Glutamatergic neuron (in vitro differentiated cells): Measurements from ENCODE around the gene TEKT5. TPM values are rescaled to one million over a fixed set of nuclear protein-coding genes. Genes with fewer than 3 reads are reported as not detected.
"Not testable (repeated sequence)": the region's sequence is repeated elsewhere in the genome, so short reads cannot be mapped to it uniquely, and the experiment has no call there.

Source experiments
- DNase-seq: peaks from one replicate; pipeline ENCODE4 v3.0.0; 2022
- H3K27ac Mint-ChIP-seq: one replicate; pipeline ENCODE4 v1.8.0; 2020; ENCODE audit warnings: mild to moderate bottlenecking, mixed read lengths, inconsistent platforms; ENCODE audit not compliant: unreplicated experiment
- H3K27me3 Mint-ChIP-seq: one replicate; pipeline ENCODE4 v1.8.0; 2020; ENCODE audit warnings: mild to moderate bottlenecking, moderate library complexity, mixed read lengths, inconsistent platforms; ENCODE audit not compliant: unreplicated experiment
- H3K36me3 Mint-ChIP-seq: one replicate; pipeline ENCODE4 v1.8.0; 2020; ENCODE audit warnings: mild to moderate bottlenecking, mixed read lengths, inconsistent platforms; ENCODE audit not compliant: unreplicated experiment
- H3K4me1 Mint-ChIP-seq: one replicate; pipeline ENCODE4 v1.8.0; 2020; ENCODE audit warnings: mild to moderate bottlenecking, low read depth, mixed read lengths, inconsistent platforms; ENCODE audit not compliant: unreplicated experiment
- H3K4me3 Mint-ChIP-seq: one replicate; pipeline ENCODE4 v1.8.0; 2020; ENCODE audit warnings: mild to moderate bottlenecking, mixed read lengths, inconsistent platforms; ENCODE audit not compliant: unreplicated experiment
- H3K9me3 Mint-ChIP-seq: one replicate; pipeline ENCODE4 v1.8.0; 2020; ENCODE audit warnings: mild to moderate bottlenecking, moderate library complexity, mixed read lengths, inconsistent platforms; ENCODE audit not compliant: unreplicated experiment
- total RNA-seq: library from RNA; stranded (reverse); fragmentation: NEBNext Ultra II Directional; extraction: Animal tissue kit (Norgen Biotek cat#: 25700); gene quantifications from one replicate; pipeline ENCODE4 v1.2.1, GENCODE V29; 2021; ENCODE audit not compliant: unreplicated experiment
- TF ChIP-seq, protein P1 (sequence below): fragments of 200-600 bp; sonication (generic); IDR thresholded peaks from one replicate; pipeline ENCODE4 v1.5.0; 2021; ENCODE audit not compliant: partially characterized antibody, unreplicated experiment

TEKT5 gene
- total RNA-seq, 1 donor from 2014 or later = not detected

DNA sequence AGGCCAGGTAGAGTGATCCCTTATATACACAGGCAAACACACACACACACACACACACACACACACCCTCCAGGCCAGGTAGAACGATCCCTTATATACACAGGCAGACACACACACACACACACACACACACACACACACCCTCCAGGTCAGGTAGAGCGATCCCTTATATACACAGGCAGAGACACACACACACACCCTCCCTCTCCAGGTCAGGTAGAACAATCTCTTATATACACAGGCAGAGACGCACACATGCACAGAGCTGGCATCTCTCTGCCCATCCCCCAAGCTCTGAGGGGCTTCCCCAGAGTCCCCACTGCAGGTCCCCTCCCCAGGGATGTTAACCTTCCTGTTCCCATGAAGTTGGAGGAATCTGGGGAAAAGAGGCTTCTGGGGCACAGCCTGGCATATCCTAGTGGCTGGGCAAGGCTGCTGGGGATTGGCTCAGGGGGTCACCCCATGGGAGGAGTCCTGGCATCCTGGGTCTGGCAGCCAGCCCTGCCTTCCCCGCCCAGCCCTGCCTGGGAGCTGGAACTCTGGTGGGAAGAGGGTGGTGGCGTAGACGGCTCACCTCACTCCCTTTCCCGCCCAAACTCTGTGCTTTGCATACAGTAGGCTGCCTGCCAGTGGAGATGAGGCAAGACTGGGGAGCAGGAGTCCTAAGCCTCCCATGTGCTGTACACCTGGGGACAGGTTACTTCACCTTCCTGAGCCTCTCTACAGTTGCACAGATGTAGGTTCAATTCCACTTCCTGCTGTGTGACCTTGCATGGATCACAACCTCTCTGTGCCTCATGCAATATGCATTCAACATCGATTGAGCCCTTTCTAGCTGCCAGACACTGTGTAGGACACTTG is 41.8 kb downstream of the TEKT5 start:
- Mint-ChIP-seq H3K4me1 (no peaks in the 10 kb centered on the region), H3K36me3 (no peaks in the 10 kb centered on the region), H3K27ac (no peak overlapping the region), H3K27me3 (peaks cover 3% of the 10 kb centered on the region), H3K9me3 (no peaks in the 10 kb centered on the region), H3K4me3 (no peak overlapping the region)
- TF ChIP-seq, protein P1, sequence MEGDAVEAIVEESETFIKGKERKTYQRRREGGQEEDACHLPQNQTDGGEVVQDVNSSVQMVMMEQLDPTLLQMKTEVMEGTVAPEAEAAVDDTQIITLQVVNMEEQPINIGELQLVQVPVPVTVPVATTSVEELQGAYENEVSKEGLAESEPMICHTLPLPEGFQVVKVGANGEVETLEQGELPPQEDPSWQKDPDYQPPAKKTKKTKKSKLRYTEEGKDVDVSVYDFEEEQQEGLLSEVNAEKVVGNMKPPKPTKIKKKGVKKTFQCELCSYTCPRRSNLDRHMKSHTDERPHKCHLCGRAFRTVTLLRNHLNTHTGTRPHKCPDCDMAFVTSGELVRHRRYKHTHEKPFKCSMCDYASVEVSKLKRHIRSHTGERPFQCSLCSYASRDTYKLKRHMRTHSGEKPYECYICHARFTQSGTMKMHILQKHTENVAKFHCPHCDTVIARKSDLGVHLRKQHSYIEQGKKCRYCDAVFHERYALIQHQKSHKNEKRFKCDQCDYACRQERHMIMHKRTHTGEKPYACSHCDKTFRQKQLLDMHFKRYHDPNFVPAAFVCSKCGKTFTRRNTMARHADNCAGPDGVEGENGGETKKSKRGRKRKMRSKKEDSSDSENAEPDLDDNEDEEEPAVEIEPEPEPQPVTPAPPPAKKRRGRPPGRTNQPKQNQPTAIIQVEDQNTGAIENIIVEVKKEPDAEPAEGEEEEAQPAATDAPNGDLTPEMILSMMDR = no peak
- DNase-seq = no peak

DNA sequence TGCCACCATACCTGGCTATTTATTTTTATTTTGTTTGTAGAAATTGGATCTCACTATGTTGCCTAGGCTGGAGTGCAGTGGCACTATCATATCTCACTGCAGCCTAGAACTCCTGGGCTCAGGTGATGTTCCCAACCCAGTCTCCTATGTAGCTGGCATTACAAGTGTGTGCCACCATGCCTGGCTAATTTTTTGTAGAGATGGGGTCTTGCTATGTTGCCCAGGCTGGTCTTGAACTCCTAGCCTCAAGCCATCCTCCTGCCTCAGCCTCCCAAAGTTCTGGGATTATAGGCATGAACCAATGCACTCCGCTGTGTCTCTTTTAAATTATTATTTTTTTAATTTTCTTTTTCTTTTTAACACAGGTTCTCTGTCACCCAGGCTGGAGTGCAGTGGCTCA is 45.6 kb downstream of the TEKT5 start:
- not testable (repeated sequence) for H3K4me1 Mint-ChIP-seq, H3K27ac Mint-ChIP-seq, DNase-seq, H3K36me3 Mint-ChIP-seq, H3K9me3 Mint-ChIP-seq, H3K4me3 Mint-ChIP-seq, H3K27me3 Mint-ChIP-seq

DNA sequence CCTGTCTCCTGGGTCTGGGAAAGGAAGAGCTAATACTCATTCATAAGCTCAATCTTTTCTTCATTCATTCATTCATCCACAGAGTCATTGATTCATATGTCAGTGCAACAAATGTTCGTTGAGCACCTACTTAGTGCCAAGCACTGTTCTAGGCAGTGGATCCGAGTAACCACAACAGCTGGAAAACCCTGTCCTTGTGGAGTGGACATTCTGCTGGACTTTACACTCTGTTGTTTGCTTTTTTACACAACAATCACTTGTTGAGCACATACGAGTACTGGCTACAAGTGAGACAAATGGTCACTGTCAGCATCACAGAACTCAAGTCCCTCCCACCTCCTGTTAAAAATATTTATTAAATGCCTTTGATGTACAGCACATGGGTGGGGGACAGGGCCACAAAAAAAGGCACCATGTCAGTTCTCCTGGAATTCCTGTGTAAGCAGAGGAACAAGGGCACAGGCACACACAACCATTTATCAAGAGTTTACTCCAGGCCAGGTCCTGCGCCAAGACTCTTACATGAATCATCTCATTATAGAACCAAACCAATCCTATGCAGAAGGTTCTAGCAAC is 46.9 kb downstream of the TEKT5 start:
- TF ChIP-seq, protein P1 = no peak
- H3K9me3 Mint-ChIP-seq = no peaks in the 10 kb centered on the region
- no peak overlapping the region for H3K27ac Mint-ChIP-seq
- no peaks in the 10 kb centered on the region for H3K4me1 Mint-ChIP-seq
- H3K36me3 Mint-ChIP-seq = no peaks in the 10 kb centered on the region
- H3K27me3 Mint-ChIP-seq = peaks cover 5% of the 10 kb centered on the region
- H3K4me3 Mint-ChIP-seq = no peak overlapping the region
- no peak for DNase-seq

DNA sequence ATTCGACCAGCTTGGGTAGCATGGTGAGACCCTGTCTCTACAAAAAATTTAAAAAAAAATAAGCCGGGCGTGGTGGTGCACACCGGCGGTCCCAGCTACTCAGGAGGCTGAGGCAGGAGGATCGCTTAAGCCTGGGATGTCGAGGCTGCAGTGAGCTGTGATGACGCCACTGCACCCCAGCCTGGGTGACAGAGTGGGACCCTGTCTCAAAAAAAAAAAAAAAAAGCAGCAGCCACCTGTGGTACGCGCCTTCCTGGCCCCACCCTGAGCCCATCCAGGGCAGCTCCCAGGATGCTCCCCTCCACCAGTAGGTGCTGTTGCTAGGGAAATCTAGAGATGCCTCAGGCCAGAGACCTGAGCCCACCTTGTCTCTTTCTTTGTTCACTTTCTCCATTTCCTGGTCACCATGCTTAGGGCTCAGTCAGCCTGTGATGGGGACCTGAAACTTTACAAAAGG is 47.4 kb downstream of the TEKT5 start:
- Mint-ChIP-seq H3K36me3 (no peaks in the 10 kb centered on the region), H3K4me1 (no peaks in the 10 kb centered on the region), H3K9me3 (no peaks in the 10 kb centered on the region), H3K4me3 (no peak overlapping the region), H3K27me3 (peaks cover 4% of the 10 kb centered on the region), H3K27ac (no peak overlapping the region)
- no peak for DNase-seq
- TF ChIP-seq, protein P1 = no peak

GRCh38 chr16:10646581-10647263 is 48.0 kb downstream of the TEKT5 start:
- Mint-ChIP-seq H3K36me3 (no peaks in the 10 kb centered on the region), H3K4me3 (no peak overlapping the region), H3K27me3 (peaks cover 4% of the 10 kb centered on the region)

More at GRCh38 chr16:10646581-10647263, 48.0 kb downstream of the TEKT5 start:
- H3K4me1 Mint-ChIP-seq = no peaks in the 10 kb centered on the region
- no peak overlapping the region for H3K27ac Mint-ChIP-seq
- H3K9me3 Mint-ChIP-seq = no peaks in the 10 kb centered on the region
- DNase-seq = no peak
- TF ChIP-seq, protein P1 = no peak
